Measurements from ENCODE around the gene RYR2. TPM values are rescaled to one million over a fixed set of nuclear protein-coding genes. Genes with fewer than 3 reads are reported as not detected.
"Not testable (repeated sequence)": the region's sequence is repeated elsewhere in the genome, so short reads cannot be mapped to it uniquely, and the experiment has no call there.

The RYR2 gene
- total RNA-seq, 1 donor from 2014 or later = 7.8 TPM

GRCh38 chr1:237834461-237834860, 792.5 kb downstream of the RYR2 start:
- H3K27ac ChIP-seq = no peak overlapping the region
- TF ChIP-seq CTCF (IDR thresholded peaks at IDR 0.05) = no peak
- H3K9me3 ChIP-seq = no peaks in the 10 kb centered on the region
- no peaks in the 10 kb centered on the region for H3K27me3 ChIP-seq
- no peak for DNase-seq
- H3K36me3 ChIP-seq = no peaks in the 10 kb centered on the region
- intact Hi-C loops (cut with DNase I) = no loop called here
- no peak overlapping the region for H3K4me3 ChIP-seq
- ATAC-seq = no peak
- no peaks in the 10 kb centered on the region for H3K4me1 ChIP-seq

- ATAC-seq (no peak), DNase-seq (no peak)
- TF ChIP-seq CTCF (IDR thresholded peaks at IDR 0.05) = no peak
- intact Hi-C loops (cut with DNase I) = no loop called here
- Histone ChIP-seq H3K4me3 (no peak overlapping the region), H3K36me3 (no peaks in the 10 kb centered on the region), H3K4me1 (no peaks in the 10 kb centered on the region), H3K27me3 (no peaks in the 10 kb centered on the region), H3K9me3 (no peaks in the 10 kb centered on the region), H3K27ac (no peak overlapping the region)
These were observed 796.3 kb downstream of the RYR2 start for GRCh38 chr1:237838320-237838719.

- TF ChIP-seq CTCF (IDR thresholded peaks at IDR 0.05) = no peak
- no peak for DNase-seq
- H3K36me3 ChIP-seq = no peaks in the 10 kb centered on the region
These were observed 797.0 kb downstream of the RYR2 start for GRCh38 chr1:237838904-237839534.

GRCh38 chr1:237841485-237841884, 799.5 kb downstream of the RYR2 start:
- H3K9me3 ChIP-seq = no peaks in the 10 kb centered on the region
- ATAC-seq (no peak), DNase-seq (no peak)
- intact Hi-C loops (cut with DNase I) = no loop called here
- H3K4me1 ChIP-seq = no peaks in the 10 kb centered on the region
- H3K27ac ChIP-seq = no peak overlapping the region
- TF ChIP-seq CTCF (IDR thresholded peaks at IDR 0.05) = no peak
- no peak overlapping the region for H3K4me3 ChIP-seq
- no peaks in the 10 kb centered on the region for H3K36me3 ChIP-seq
- H3K27me3 ChIP-seq = no peaks in the 10 kb centered on the region

More at GRCh38 chr1:237838904-237839534, 797.0 kb downstream of the RYR2 start:
- peak; percentile 35 for ATAC-seq
- intact Hi-C loops (cut with DNase I) = no loop called here
- Histone ChIP-seq H3K4me3 (no peak overlapping the region), H3K4me1 (no peaks in the 10 kb centered on the region), H3K27me3 (no peaks in the 10 kb centered on the region), H3K9me3 (no peaks in the 10 kb centered on the region), H3K27ac (no peak overlapping the region)

- H3K27ac ChIP-seq; H3K36me3 ChIP-seq; H3K4me3 ChIP-seq; intact Hi-C loops (cut with DNase I); H3K27me3 ChIP-seq; H3K9me3 ChIP-seq; H3K4me1 ChIP-seq; ATAC-seq; DNase-seq: not testable (repeated sequence)
These were observed 801.5 kb downstream of the RYR2 start for GRCh38 chr1:237843516-237843915.

- no peaks in the 10 kb centered on the region for H3K9me3 ChIP-seq
- DNase-seq (no peak), ATAC-seq (peak; percentile 60)
- H3K27ac ChIP-seq = no peak overlapping the region
- H3K27me3 ChIP-seq = no peaks in the 10 kb centered on the region
- no peak overlapping the region for H3K4me3 ChIP-seq
- TF ChIP-seq CTCF (IDR thresholded peaks at IDR 0.05) = peak; percentile 47
- H3K4me1 ChIP-seq = no peaks in the 10 kb centered on the region
- H3K36me3 ChIP-seq = no peaks in the 10 kb centered on the region
- intact Hi-C loops (cut with DNase I) = no loop called here
These were observed 809.3 kb downstream of the RYR2 start for GRCh38 chr1:237851210-237851845.
